Mammary epithelial cell (primary cell): ENCODE data around the gene BCAS3.

Experiments used
- EZH2 ChIP-seq: IDR thresholded peaks from 2 replicates; pipeline ENCODE4 v1.6.1; 2012; ENCODE audit warnings: low read length, inconsistent platforms, borderline replicate concordance
- TF ChIP-seq, protein P1 (sequence below), 2 donors: IDR thresholded peaks in 1 of 2; conservative IDR thresholded peaks in 1 of 2; 2 replicates each; pipeline ENCODE4 v1.5.1; 2011 to 2012; ENCODE audit warnings: inconsistent platforms in 2 of 2, low read length in 2 of 2, mild to moderate bottlenecking in 2 of 2, control low read depth in 1 of 2, low read depth in 1 of 2; ENCODE audit not compliant: insufficient read depth in 1 of 2; ENCODE audit errors: extremely low read depth in 1 of 2

DNA sequence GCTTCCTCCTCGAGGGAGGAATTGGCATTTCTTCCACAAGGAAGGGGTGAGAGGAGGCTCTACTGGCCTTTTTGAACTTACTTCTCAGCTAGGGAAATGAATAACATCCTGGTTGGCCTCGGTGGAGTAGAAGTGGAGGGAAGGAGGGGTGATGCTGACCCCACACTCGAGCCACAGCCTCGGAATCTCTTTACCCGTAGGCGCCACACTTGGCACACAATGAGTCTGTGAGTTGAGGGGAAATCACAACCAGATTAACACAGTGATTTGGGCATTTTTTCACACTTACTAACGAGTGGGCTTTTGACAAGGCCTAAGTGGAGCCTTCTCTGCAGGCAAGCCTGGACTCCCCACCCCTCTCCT is 674.7 kb downstream of the BCAS3 start:
- no peak for TF ChIP-seq EZH2
- TF ChIP-seq, protein P1, sequence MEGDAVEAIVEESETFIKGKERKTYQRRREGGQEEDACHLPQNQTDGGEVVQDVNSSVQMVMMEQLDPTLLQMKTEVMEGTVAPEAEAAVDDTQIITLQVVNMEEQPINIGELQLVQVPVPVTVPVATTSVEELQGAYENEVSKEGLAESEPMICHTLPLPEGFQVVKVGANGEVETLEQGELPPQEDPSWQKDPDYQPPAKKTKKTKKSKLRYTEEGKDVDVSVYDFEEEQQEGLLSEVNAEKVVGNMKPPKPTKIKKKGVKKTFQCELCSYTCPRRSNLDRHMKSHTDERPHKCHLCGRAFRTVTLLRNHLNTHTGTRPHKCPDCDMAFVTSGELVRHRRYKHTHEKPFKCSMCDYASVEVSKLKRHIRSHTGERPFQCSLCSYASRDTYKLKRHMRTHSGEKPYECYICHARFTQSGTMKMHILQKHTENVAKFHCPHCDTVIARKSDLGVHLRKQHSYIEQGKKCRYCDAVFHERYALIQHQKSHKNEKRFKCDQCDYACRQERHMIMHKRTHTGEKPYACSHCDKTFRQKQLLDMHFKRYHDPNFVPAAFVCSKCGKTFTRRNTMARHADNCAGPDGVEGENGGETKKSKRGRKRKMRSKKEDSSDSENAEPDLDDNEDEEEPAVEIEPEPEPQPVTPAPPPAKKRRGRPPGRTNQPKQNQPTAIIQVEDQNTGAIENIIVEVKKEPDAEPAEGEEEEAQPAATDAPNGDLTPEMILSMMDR (conservative IDR thresholded peaks at IDR 0.05 in 1 of 2, IDR thresholded peaks at IDR 0.05 in 1 of 2; ENCODE audit: extremely low read depth in 1 of 2, insufficient read depth in 1 of 2, low read depth in 1 of 2, low read length in 2 of 2) = no peak
